Measurements from ENCODE around the gene LAG3. TPM values are rescaled to one million over a fixed set of nuclear protein-coding genes. Genes with fewer than 3 reads are reported as not detected.

Gene LAG3
- total RNA-seq, 4 donors from 2014 or later = not detected

DNA sequence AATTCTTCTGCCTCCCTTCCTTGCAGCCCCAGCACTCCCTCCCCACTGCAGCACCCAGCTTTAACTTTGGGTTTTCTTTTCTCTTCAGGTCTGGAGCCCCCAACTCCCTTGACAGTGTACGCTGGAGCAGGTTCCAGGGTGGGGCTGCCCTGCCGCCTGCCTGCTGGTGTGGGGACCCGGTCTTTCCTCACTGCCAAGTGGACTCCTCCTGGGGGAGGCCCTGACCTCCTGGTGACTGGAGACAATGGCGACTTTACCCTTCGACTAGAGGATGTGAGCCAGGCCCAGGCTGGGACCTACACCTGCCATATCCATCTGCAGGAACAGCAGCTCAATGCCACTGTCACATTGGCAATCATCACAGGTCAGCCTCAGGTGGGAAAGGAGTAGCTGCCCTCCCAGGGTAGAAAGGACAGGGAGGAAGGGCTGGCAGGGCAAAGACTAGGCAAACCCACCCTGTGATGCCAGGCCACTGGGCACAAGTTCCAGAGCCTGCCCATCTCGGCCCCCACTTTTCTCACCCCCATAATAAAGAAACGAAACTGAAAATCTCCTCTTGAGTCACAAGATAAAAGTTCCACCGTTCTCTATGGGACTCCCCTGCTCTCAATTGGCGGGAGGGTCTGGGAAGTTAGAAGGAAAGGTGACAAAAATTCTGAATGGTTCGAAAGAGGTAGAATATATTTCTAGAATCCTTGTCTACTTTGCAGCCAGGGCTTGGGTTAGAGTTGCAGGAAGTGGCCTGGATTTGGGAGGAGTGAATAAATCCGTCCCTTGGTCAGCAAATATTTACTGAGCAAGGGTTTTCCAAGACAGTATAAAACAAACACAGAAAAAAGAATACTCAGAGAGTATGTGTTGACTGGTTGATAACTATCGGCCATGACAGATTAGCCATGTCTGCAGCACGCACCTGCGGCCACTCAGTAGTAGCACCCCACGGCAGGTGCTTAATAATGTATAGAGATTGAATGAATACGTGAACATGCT, 3.2 kb downstream of the LAG3 start:
- in situ Hi-C loops (cut with MboI; ENCODE audit: low sequenced_read_pairs in 4 of 4) = no loop called here
- intact Hi-C loops (cut with DNase I; ENCODE audit: low total_unique reads) = no loop called here
- Histone ChIP-seq H3K4me3 (no peak overlapping the region), H3K4me1 (peaks cover 9 to 10% of the 10 kb centered on the region in 2 donors), H3K36me3 (no peaks in the 10 kb centered on the region), H3K9me3 (no peaks in the 10 kb centered on the region), H3K27ac (no peak overlapping the region), H3K27me3 (no peaks in the 10 kb centered on the region)
- TF ChIP-seq, protein P1, sequence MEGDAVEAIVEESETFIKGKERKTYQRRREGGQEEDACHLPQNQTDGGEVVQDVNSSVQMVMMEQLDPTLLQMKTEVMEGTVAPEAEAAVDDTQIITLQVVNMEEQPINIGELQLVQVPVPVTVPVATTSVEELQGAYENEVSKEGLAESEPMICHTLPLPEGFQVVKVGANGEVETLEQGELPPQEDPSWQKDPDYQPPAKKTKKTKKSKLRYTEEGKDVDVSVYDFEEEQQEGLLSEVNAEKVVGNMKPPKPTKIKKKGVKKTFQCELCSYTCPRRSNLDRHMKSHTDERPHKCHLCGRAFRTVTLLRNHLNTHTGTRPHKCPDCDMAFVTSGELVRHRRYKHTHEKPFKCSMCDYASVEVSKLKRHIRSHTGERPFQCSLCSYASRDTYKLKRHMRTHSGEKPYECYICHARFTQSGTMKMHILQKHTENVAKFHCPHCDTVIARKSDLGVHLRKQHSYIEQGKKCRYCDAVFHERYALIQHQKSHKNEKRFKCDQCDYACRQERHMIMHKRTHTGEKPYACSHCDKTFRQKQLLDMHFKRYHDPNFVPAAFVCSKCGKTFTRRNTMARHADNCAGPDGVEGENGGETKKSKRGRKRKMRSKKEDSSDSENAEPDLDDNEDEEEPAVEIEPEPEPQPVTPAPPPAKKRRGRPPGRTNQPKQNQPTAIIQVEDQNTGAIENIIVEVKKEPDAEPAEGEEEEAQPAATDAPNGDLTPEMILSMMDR (IDR thresholded peaks at IDR 0.05 in 4 of 5, conservative IDR thresholded peaks at IDR 0.05 in 1 of 5) = no peak
- no peak for TF ChIP-seq POLR2A (IDR thresholded peaks at IDR 0.05)
- ATAC-seq (no peak), DNase-seq (no peak)

DNA sequence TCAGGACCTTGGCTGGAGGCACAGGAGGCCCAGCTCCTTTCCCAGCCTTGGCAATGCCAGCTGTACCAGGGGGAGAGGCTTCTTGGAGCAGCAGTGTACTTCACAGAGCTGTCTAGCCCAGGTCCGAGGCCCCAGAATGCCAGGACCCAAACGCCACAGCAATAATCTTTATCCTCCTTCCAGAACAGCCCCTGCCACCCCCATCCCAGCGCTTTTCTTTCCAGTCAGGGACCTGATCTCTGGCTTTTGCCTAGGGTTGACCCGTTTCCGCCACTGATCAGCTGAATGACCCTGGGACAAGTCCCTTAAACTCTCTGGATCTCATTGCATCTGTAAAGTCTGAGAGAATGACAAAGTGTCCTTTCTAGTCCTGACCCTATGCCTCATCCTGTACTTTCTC, 5.1 kb downstream of the LAG3 start:
- Histone ChIP-seq H3K4me1 (peaks cover 9 to 10% of the 10 kb centered on the region in 2 donors), H3K36me3 (no peaks in the 10 kb centered on the region), H3K27ac (peak overlapping the region in 1 of 4 donors; percentile 73), H3K4me3 (no peak overlapping the region), H3K27me3 (no peaks in the 10 kb centered on the region), H3K9me3 (no peaks in the 10 kb centered on the region)
- intact Hi-C loops (cut with DNase I; ENCODE audit: low total_unique reads) (no loop called here), in situ Hi-C loops (cut with MboI; ENCODE audit: low sequenced_read_pairs in 4 of 4) (no loop called here)
- TF ChIP-seq, protein P1 (IDR thresholded peaks at IDR 0.05 in 4 of 5, conservative IDR thresholded peaks at IDR 0.05 in 1 of 5) = no peak
- TF ChIP-seq POLR2A (IDR thresholded peaks at IDR 0.05) = no peak
- ATAC-seq = no peak
- DNase-seq = no peak

GRCh38 chr12:6778217-6778573, 5.9 kb downstream of the LAG3 start:
- TF ChIP-seq, protein P1 (IDR thresholded peaks at IDR 0.05 in 4 of 5, conservative IDR thresholded peaks at IDR 0.05 in 1 of 5) = no peak
- TF ChIP-seq POLR2A (IDR thresholded peaks at IDR 0.05) = no peak
- H3K9me3 ChIP-seq = no peaks in the 10 kb centered on the region
- no peaks in the 10 kb centered on the region for H3K27me3 ChIP-seq
- no peaks in the 10 kb centered on the region for H3K36me3 ChIP-seq
- peak overlapping the region; percentile 59 to 73 (median 68) for H3K27ac ChIP-seq
- peak overlapping the region; percentile 37 to 65 (median 54) for H3K4me3 ChIP-seq
- no peak for DNase-seq
- in situ Hi-C loops (cut with MboI; ENCODE audit: low sequenced_read_pairs in 4 of 4) (no loop called here), intact Hi-C loops (cut with DNase I; ENCODE audit: low total_unique reads) (loop anchor here (2.0 kb wide), 1 partner anchor 49 kb away; no protein-coding TSS in a partner anchor)
- H3K4me1 ChIP-seq = peaks cover 9 to 10% of the 10 kb centered on the region in 2 donors
- peak; percentile 41 to 47 for ATAC-seq

GRCh38 chr12:6778574-6779550, 6.5 kb downstream of the LAG3 start:
- DNase-seq = peak; percentile 91 to 93
- ATAC-seq = peak; percentile 95 to 99
- TF ChIP-seq POLR2A (IDR thresholded peaks at IDR 0.05) = no peak
- TF ChIP-seq, protein P1 (IDR thresholded peaks at IDR 0.05 in 4 of 5, conservative IDR thresholded peaks at IDR 0.05 in 1 of 5) = peak; percentile 96 to 98 (median 97)
- Histone ChIP-seq H3K4me1 (peaks cover 9 to 10% of the 10 kb centered on the region in 2 donors), H3K27ac (peak overlapping the region; percentile 59 to 73 (median 68)), H3K36me3 (no peaks in the 10 kb centered on the region), H3K27me3 (no peaks in the 10 kb centered on the region), H3K4me3 (peak overlapping the region; percentile 37 to 65 (median 54)), H3K9me3 (no peaks in the 10 kb centered on the region)
- in situ Hi-C loops (cut with MboI; ENCODE audit: low sequenced_read_pairs in 4 of 4) = no loop called here
- intact Hi-C loops (cut with DNase I; ENCODE audit: low total_unique reads) = loop anchor here (1.0 to 2.0 kb wide), 4 partner anchors 26 to 162 kb away; partner anchors contain the start of gene MLF2
